ENCODE measurements around the gene PLA2G6.
A peak's percentile ranks its signal among the peaks of the same experiment; 100 is the strongest.

PLA2G6 gene

GRCh38 chr22:38214302-38215056 lies 32.8 kb upstream of the PLA2G6 start:
- no peak for DNase-seq (ENCODE audit: low spot score)

DNA sequence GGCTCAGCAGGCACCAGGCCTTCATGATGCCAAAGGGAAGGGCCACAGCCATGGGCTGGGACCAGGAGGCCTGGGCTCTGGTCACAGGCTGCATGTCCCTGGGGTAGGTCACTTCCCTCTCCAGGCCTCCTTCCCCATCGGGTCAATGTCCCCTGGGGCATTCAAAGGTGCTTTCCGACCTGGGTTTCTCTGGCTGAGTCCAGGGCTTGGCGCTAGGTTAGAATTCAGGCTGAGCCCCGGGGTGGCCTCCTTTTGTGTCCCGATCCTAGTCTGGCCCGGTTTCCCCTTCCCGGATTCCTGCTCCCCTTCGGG lies 32.3 kb upstream of the PLA2G6 start:
- DNase-seq (ENCODE audit: low spot score): peak; percentile 59

DNA sequence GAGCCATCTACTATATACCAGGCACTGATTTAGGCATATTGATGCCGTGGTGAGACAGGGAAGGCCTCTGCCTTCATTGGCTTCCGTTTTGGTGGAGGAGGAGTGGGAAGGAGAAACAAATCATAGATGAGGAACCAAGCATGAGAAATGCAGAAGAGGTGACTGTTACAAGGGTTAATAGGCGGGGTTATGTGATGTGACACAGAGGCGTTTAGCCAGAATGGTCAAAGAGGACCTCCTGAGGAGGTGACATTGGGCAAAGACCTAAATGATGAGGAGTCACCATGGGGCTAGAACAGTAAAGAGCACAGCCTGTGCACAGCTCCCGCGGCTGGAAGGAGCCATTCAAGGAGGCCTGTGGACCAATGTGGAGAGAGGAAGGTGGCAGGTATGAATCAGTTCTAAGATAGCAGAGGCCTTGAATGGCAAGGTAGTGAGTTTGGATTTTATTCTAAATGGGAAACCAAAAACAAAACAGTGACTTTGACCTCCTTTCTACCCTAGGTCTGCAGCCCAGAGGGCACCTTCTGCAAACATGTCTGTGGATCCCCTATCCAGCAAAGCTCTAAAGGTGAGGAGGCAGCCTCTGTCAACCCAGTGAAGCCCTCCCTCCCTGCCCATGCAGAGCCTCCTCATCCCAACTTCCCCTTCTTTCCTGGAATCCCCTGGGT lies 31.8 kb upstream of the PLA2G6 start:
- peak; percentile 49 for DNase-seq (ENCODE audit: low spot score)

GRCh38 chr22:38212442-38212841 lies 30.8 kb upstream of the PLA2G6 start:
- no peak for DNase-seq (ENCODE audit: low spot score)

GRCh38 chr22:38211556-38211955 lies 29.9 kb upstream of the PLA2G6 start:
- DNase-seq (ENCODE audit: low spot score): no peak

- no peak for DNase-seq (ENCODE audit: low spot score)
Measured at GRCh38 chr22:38208551-38208968, 26.9 kb upstream of the PLA2G6 start.

GRCh38 chr22:38207898-38208432 lies 26.3 kb upstream of the PLA2G6 start:
- no peak for DNase-seq (ENCODE audit: low spot score)

- no peak for DNase-seq (ENCODE audit: low spot score)
Measured at GRCh38 chr22:38205261-38206128, 23.9 kb upstream of the PLA2G6 start.

- no peak for DNase-seq (ENCODE audit: low spot score)
Measured at GRCh38 chr22:38204784-38205183, 23.2 kb upstream of the PLA2G6 start.

DNA sequence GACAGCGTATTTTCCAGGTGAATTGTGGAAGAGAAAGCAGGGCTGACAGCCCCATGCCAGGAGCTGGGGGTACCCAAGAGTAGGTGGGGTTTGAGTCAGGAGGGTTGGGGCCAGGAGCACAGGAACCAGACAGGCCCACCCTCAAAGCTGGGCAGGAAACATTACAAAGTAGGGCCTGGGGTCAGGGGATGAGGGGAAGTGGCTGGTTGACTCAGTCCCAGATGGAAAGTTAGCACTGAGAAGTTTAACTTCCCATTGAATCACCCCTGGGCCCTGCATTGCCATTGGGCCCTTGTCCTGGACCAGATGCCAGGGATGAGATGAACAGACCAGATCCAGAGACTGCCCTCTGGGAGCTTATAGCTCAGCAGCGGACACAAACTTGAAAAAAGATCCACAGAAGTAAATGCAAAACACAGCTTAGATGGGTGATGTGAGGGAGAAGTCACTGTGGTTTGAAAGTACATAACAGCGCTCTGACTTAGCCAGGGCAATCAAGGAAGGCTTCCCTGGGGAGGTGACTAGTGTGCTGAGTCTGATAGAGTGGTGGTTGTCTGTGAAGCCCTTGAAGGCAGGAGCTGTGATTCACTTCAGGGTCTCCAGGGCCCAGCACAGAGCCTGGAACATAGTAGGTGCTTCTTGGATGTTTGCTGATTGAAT lies 22.4 kb upstream of the PLA2G6 start:
- no peak for DNase-seq (ENCODE audit: low spot score)

- DNase-seq (ENCODE audit: low spot score): peak; percentile 66
Measured at GRCh38 chr22:38203090-38203810, 21.6 kb upstream of the PLA2G6 start.

- no peak for DNase-seq (ENCODE audit: low spot score)
Measured at GRCh38 chr22:38202437-38203089, 20.9 kb upstream of the PLA2G6 start.

- peak; percentile 81 for DNase-seq (ENCODE audit: low spot score)
Measured at GRCh38 chr22:38201711-38202436, 20.2 kb upstream of the PLA2G6 start, which contains the start of gene MAFF. TSS of gene MAFF (plus strand) at chr22:38201994. CDS start at chr22:38213854, 11,860 bp downstream.

DNA sequence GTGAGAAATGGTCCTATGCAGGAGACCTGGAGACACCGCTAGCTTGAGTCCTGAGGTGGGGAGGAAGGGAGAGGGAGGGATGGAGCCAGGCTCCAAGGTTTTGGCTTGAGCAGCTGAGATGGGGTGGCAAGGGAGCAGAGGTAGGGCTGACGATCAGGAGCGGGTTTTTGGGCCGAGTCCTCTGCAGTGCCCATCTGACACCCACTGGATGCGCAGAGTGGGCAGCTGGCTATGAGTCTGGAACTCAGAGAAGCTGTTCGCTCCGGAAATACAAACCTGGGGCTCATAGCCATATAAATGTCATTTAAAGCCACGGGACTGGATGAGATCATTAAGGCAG lies 19.7 kb upstream of the PLA2G6 start:
- no peak for DNase-seq (ENCODE audit: low spot score)

GRCh38 chr22:38199826-38200559 lies 18.4 kb upstream of the PLA2G6 start:
- DNase-seq (ENCODE audit: low spot score): no peak

GRCh38 chr22:38196791-38197419 lies 15.3 kb upstream of the PLA2G6 start:
- DNase-seq (ENCODE audit: low spot score): no peak

- no peak for DNase-seq (ENCODE audit: low spot score)
Measured at GRCh38 chr22:38193580-38193979, 11.9 kb upstream of the PLA2G6 start.

DNA sequence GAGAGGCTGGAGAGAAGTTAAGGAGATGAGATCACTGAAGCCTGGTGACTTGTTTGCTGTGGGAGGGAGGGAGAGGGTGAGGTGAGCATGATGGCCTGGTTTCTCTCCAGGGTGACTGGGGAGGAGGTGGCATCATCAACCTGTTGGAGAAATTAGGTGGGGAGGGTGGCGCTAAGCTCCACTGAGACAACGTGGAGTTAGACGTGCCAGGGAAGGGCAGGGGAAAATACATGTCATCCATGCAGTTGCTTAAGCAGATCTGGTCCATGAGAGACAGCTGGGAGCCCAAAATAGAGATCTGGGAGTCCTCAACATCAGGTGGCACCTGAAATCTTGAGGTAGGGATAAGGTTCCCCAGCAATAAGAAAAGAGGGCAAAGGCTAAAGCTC lies 10.8 kb upstream of the PLA2G6 start:
- no peak for DNase-seq (ENCODE audit: low spot score)

All from HuH-7.5 (cell line).